Measurements from ENCODE around the gene LRRC59.

DNA sequence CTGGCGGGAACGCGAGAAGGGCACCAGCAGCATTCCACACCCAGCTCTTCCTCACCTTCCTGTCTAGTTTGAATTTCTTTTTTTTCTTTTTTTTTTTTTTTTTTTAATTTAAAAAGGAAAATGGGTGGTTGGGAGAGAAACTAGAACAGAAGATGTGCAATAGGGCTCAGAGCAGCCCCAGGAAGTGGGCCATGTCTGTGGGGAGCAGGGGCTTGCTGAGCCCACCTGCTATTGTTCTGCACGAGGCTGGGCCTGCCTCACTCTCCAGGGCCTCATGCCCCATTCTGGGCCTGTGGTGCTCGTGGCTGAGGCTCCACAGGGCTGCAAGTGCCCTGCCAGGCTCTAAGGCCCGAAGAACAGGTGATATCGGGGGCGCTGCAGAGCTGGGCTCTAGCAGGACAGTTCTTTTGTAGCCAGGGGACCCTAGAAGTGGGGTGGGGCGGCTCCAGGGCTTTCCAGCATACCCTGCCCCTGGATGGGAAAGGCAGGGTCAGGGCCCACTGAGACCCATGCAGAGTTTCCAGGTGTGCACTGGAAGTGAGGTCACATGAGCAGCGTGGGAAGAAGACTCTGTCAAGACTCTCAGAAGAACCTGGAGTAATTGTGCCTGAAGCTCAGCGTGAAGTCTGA, 36.7 kb downstream of the LRRC59 start:
- TF ChIP-seq, protein P1, sequence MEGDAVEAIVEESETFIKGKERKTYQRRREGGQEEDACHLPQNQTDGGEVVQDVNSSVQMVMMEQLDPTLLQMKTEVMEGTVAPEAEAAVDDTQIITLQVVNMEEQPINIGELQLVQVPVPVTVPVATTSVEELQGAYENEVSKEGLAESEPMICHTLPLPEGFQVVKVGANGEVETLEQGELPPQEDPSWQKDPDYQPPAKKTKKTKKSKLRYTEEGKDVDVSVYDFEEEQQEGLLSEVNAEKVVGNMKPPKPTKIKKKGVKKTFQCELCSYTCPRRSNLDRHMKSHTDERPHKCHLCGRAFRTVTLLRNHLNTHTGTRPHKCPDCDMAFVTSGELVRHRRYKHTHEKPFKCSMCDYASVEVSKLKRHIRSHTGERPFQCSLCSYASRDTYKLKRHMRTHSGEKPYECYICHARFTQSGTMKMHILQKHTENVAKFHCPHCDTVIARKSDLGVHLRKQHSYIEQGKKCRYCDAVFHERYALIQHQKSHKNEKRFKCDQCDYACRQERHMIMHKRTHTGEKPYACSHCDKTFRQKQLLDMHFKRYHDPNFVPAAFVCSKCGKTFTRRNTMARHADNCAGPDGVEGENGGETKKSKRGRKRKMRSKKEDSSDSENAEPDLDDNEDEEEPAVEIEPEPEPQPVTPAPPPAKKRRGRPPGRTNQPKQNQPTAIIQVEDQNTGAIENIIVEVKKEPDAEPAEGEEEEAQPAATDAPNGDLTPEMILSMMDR (IDR thresholded peaks at IDR 0.05), result no peak
- TF ChIP-seq POLR2AphosphoS5 (IDR thresholded peaks at IDR 0.05), result no peak

All from transverse colon (tissue), 4 donors.